WERI-Rb-1 (cell line): Measurements from ENCODE around the gene MIA.
"Not testable (repeated sequence)": the region's sequence is repeated elsewhere in the genome, so short reads cannot be mapped to it uniquely, and the experiment has no call there.

Experiments used
- DNase-seq: peaks from one replicate; pipeline ENCODE4 v3.0.0-alpha.2; 2020
- H3K27ac ChIP-seq: fragments of 250-450 bp; sonication (Bioruptor Pico); 2 replicates; pipeline ENCODE4 v1.5.1; 2020; ENCODE audit warnings: mild to moderate bottlenecking, moderate library complexity
- H3K27me3 ChIP-seq: fragments of 250-450 bp; sonication (Bioruptor Pico); 2 replicates; pipeline ENCODE4 v1.5.1; 2021; ENCODE audit warnings: mild to moderate bottlenecking, low read depth, moderate library complexity; ENCODE audit not compliant: insufficient read depth, severe bottlenecking
- H3K36me3 ChIP-seq: fragments of 250-450 bp; sonication (Bioruptor Pico); 2 replicates; pipeline ENCODE4 v1.5.1; 2020; ENCODE audit warnings: mild to moderate bottlenecking, moderate library complexity
- H3K4me3 ChIP-seq: 2 replicates; pipeline ENCODE4 v1.5.1; 2011; ENCODE audit warnings: low read depth, mild to moderate bottlenecking, control low read depth, low read length
- H3K9me3 ChIP-seq: fragments of 250-450 bp; sonication (Bioruptor Pico); 2 replicates; pipeline ENCODE4 v1.5.1; 2021; ENCODE audit warnings: mild to moderate bottlenecking, moderate library complexity; ENCODE audit not compliant: severe bottlenecking
- CTCF ChIP-seq: IDR thresholded peaks from 2 replicates; pipeline ENCODE4 v1.5.1; 2011; ENCODE audit warnings: low read depth, mild to moderate bottlenecking, control low read depth, inconsistent platforms, low read length

Gene MIA

DNA sequence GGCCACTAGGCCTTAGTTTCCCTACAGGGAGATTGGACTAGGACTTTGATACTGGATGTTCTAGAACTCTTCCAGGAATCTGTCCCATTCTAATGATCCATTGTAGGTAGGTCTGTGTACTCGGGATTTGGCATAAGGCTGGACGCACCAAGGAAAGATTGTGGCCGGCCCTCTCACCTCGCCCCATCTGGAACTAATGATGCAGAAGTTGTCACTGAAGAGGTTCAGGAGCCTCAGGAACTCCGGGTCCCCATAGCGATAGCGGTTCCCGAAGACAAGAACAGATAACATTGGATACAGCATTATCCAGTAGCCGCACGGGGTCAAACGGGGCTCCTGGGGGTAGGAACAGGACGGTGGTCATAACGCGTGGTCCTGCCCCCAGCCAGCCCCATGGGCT is 34.8 kb downstream of the MIA start:
- Histone ChIP-seq H3K4me3 (no peak overlapping the region), H3K9me3 (no peaks in the 10 kb centered on the region), H3K27ac (no peak overlapping the region), H3K27me3 (no peaks in the 10 kb centered on the region), H3K36me3 (peaks cover 47% of the 10 kb centered on the region)
- no peak for DNase-seq
- no peak for TF ChIP-seq CTCF

DNA sequence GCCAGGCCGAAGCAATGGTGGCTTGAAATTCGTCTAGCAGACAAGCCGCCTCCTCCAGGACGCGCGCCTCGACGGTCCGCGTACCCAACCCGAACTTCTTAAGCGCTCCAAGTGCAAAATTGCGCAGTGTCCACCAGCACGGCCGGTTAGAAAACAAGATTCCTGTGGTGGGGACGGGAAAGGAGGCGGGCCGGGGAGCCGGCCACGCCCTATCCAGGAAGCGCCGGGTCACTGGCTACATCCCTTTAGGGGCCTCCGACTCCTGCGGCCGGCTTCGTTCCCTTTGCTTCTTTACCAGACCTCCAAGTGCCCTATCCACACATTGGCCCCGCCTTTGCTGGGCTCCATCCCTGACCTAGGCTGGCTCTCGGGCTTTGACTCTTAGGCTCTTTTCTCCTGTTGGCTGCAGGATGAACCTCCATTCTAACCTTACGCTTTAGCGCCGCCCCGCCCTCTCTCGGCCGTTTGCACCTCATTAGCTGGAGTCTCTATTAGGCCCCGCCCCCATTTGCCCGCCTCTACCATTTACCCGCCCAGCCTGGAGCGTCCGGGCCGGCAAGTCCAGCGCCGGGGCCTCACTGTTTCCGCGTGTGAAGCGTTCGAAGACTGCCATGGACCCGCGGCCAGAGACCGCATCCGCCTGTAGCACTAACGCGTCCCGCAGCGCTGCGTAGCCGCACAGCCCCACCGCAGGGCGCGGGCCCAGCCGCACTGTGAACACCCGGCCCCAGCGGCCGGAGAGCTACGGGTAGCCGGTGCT is 35.5 kb downstream of the MIA start:
- H3K4me3 ChIP-seq: peak overlapping the region; percentile 36
- H3K36me3 ChIP-seq: peaks cover 40% of the 10 kb centered on the region
- not testable (repeated sequence) for H3K9me3 ChIP-seq, H3K27ac ChIP-seq, H3K27me3 ChIP-seq
- peak; percentile 60 for DNase-seq

DNA sequence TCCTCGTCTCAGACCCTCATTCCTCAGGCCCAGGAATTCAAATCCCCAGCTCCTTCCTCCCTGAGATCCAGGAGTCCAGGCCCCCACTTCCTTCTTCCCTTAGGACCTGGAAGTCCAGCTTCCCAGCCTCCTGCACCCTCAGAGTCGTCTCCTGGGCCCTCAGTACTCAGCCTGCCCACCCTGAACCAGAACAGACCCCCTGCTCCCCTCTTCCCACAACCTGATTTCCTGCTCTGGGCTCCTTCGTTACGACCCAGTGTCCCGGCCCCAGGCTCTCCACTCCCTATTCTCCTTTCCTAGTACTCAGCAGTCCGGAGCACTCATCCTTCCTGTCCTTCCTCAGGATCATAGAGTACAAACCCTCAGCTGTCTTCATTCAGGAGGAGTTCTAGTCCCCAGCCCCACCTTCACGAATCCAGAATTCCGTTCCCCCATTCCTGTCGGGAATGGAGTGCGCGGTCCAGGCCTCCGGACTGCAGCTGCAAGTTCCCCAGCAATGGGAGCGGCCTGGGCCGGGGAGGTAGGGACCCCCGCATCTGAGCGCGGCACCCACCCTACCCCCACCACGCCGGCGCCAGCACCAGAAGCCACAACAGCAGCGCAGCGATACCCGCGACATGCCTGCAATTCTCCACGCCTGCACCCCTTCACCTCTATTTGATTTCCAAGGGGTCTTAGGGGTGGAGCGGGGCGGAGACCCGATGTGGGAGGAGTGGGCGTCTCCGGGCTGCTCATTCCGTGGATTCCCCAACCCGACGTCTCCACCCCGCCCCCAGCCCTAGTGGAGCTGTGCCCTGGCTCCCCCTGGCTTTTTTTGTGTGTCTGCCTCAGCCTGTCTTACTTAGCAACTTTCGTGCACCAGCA is 36.4 kb downstream of the MIA start:
- no peak for DNase-seq
- no peak overlapping the region for H3K27ac ChIP-seq
- TF ChIP-seq CTCF: no peak
- H3K9me3 ChIP-seq: no peaks in the 10 kb centered on the region
- no peaks in the 10 kb centered on the region for H3K27me3 ChIP-seq
- H3K4me3 ChIP-seq: peak overlapping the region; percentile 35
- H3K36me3 ChIP-seq: peaks cover 31% of the 10 kb centered on the region

DNA sequence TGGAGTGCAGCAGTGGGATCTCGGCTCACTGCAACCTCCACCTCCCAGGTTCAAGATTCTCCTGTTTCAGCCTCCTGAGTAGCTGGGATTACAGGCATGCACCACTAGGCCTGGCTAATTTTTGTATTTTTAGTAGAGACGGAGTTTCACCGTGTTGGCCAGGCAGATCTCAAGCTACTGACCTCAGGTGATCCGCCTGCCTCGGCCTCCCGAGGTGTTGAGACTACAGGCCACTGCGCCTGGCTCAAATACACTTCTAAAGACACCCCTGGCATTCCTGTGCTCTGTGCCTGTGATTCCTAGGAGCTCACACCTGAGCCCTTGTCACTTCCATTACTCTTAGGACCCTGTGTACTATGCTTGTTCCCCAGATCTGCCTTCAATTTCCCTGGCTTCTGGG is 37.2 kb downstream of the MIA start:
- not testable (repeated sequence) for H3K9me3 ChIP-seq, H3K27me3 ChIP-seq, H3K27ac ChIP-seq, DNase-seq, H3K4me3 ChIP-seq
- peaks cover 23% of the 10 kb centered on the region for H3K36me3 ChIP-seq

DNA sequence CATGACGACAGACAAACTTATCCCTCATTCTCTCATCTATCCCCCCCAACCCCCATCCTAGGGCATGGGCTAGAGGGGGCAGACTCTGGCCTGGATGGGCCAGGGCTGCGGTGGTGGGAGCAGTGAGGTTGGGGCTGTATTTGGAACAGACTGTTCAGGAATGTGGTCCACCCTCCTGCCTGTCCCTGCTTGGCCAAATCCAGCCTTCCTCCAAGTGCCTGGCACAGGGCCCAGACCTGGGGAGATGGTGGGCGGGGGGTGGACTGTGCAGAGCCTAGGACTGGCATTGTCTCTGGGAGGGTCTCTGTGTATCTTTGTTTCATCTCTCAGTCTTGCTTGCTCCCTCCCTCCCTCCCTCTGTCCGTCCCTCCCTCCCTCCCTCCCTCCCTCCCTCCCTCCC is 37.9 kb downstream of the MIA start:
- no peak overlapping the region for H3K27ac ChIP-seq
- H3K36me3 ChIP-seq: peaks cover 17% of the 10 kb centered on the region
- no peaks in the 10 kb centered on the region for H3K27me3 ChIP-seq
- H3K4me3 ChIP-seq: no peak overlapping the region
- TF ChIP-seq CTCF: no peak
- DNase-seq: no peak
- H3K9me3 ChIP-seq: no peaks in the 10 kb centered on the region

- Histone ChIP-seq H3K27ac (no peak overlapping the region), H3K36me3 (no peaks in the 10 kb centered on the region), H3K4me3 (no peak overlapping the region), H3K9me3 (no peaks in the 10 kb centered on the region), H3K27me3 (no peaks in the 10 kb centered on the region)
- DNase-seq: peak; percentile 56
- TF ChIP-seq CTCF: no peak
Measured at GRCh38 chr19:40815223-40815622, 39.9 kb downstream of the MIA start.
